SKM-1 treated with dmso at 0.1 percent for 144 hours (cell line): ENCODE measurements around the gene SH3GL2.

ENCODE experiments used
- DNase-seq: peaks from one replicate; lab custom pipeline; 2025; ENCODE audit not compliant: unreplicated experiment; lab: John Stamatoyannopoulos, UW

Gene SH3GL2

DNA sequence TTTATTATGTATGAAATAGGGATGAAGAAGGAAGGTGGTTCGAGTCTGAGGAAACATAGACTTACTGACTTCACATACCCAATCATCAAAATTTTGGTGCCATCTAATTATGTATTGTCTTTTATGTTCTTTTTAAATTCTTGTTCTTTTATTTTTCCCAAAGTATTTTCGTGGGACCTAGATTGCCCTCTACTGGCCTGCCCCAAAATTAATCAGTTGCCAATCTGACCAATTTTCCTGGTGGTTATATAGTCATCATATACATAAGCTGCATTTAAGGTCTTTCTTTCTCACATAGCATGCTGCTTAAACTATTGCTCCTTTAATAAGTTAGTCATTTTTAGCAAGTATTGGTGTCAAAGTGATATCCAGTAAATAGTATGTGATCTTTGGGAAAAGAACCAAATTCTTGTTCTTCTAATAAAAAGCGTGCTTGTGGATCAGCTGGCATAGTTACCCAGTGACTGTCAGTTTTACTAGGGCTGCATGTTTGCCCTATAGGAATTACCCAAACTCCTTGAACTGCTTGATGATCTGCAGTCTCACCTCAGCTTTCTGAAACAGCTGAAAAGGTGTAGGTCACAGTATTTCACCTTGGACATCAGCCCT is 223.5 kb downstream of the SH3GL2 start:
- peak; percentile 31 for DNase-seq

DNA sequence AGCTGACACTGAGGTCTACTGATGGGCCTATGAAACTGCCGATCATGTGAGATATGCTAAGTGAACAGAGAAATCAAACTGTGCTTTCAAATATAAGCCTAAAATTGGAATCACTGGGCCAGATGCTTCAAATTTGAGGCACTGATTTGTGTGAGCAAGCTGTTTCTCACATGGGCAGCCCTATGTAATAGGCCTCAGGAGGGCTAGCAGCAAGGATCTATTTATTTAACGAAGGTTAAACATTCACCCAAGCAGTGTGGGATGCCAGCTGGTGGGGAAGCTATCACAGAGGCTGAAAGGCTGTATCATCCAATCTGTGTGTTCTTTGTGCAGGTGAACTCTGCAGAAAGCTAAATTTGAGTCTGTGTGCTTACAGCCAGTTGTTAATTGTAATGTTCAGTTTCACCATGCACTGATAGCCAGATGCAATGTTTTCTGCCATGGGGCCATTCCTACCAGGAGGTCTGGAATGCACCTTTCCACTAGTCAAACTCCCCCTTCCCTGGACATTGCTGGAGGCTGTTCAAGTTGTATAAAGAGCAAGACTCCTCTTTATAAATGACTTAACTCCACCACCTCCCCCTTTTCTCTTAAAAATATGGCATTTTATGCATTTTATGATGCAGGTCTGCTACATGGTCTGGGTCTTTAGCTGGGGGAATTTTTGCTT is 228.9 kb downstream of the SH3GL2 start:
- no peak for DNase-seq

DNA sequence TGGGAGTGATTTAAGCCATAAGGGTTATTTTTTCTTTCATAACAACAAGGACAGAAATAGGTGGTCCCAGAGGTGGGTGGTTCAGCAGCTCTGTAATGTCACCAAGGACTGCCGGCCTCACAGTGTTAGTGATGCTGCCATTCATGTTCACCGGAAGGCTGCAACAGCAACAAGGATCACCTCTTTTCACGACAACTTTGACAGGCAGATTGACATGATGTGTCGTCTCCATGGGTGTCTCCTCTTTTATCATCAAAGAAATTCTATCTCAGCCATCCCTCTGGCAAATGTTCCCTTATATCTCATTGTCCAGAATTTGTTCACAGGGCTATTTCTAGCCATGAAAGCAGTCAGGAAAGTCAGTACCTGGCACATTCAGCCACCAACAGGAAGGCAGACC is 231.5 kb downstream of the SH3GL2 start:
- DNase-seq, result no peak

DNA sequence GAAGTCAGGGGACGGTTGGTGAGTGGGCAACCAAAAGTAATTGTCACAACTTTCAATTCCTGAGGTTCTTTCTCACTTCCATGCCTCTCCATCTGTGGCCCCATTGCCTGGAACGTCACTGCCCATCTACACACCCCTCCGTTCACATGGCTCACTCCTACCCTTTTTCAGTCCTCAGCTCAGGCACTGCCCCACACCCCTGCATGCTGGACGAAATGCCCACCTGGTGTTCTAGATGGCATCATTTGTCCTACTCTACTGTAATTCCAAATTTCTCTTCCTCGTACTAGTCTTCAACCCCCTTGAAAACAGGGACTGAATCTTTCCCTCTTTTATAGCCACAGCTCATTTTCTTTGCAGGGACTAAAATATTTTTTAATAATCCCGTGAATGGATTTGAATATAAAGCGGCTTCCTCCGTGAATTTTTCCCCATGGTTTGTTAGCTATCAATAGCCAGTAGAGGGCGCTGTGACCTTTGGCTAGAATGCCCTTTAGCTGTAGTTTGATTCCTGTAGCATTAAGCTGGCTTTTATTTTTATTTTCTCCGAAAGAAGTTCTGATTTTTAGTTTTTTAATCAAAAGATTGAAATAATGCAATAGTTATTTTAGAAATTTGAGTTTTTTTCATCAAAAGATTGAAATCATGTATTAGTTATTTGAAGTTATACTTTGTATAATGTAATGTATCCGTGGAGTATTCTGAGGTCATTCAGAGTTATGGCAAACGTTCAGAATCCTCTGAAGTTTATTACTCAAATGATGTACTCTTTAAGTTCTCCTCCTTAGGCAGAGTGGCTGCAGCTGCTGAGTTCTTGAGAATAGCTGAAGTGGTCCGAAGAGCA is 232.1 kb downstream of the SH3GL2 start:
- DNase-seq, result peak; percentile 34

DNA sequence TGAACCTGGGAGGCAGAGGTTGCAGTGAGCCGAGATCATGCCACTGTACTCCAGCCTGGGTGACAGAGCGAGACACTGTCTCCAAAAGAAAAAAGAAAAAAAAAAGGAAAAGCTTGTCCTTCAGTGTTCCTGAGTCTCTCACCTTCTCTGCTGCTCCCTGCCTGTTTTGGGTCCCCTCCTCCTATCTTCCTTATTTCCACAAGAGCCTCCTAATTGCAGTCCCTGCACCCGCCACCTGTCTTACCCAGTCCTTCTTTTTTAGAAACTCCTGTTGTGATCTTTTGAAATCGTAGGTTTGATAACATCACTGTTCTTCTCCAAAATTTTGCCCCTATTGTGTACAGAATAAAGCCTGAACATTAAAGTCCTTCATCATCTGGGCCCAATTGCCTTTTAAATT is 234.9 kb downstream of the SH3GL2 start:
- no peak for DNase-seq

DNA sequence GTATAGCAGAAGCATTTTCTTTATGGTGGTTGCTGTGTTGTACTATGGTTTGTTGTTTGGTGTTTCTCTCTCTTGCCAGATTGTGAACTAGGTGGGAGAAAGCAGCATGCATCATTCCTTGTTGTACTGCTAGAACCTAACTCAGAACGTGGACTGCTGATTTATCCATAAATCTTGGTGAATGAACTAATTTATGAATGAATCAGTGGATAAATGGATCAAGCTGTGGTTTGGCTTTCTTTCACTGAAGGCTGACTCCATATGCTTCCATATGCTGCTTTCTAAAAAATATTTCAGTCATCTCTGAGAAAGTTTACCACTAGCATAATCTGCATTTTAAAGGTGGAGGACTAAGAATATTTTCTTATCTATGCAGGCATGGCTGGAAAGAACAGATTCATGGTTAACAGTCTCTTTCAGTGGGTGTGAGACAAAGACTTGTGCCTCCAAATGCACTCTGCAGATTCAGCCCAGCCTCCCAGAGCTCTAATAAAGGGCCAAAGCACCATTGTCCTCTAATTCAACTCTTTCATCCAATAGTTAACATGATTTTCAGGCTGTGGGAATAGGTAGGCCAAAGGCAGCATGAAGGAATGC is 237.7 kb downstream of the SH3GL2 start:
- DNase-seq, result no peak

GRCh38 chr9:17824191-17824590 is 245.3 kb downstream of the SH3GL2 start:
- DNase-seq, result no peak

- DNase-seq, result no peak
Measured at GRCh38 chr9:17824616-17825264, 245.9 kb downstream of the SH3GL2 start.

DNA sequence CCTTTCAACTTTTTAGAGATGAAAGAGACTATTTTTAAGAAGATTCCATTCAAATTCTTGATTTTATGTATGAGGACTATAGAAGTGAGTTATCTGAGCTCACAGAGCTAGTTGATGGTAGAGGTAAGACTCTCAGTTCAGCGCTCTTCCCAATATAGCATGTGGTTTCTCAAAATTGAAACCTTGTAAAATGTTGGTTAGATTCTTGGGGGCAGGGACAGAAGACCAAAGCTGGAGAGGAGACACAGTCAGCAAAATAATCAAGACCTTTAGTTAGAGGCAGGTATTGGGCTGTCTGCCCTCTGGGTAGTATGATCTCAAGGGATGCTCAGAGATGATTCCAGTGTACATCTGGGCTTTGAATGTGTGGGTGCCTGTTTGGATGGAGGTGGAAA is 246.4 kb downstream of the SH3GL2 start:
- no peak for DNase-seq

DNA sequence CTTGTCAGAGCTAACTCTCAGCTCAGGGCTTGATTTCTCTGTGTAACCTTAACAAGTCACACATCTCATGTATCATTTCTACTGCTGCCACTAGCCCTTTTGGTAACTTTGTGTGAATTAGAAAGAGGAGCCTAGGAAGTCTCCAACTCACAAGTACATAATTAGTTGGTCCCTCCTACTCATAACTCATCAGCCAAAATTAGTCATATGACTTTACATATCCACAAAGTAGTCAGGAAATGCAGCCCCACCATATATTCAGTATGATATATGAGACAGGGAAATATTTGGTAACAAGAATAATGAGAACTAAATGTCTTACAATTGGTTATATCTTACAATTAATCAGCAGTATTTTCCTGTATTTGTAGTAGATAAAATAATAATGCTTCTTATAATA is 250.2 kb downstream of the SH3GL2 start:
- no peak for DNase-seq

DNA sequence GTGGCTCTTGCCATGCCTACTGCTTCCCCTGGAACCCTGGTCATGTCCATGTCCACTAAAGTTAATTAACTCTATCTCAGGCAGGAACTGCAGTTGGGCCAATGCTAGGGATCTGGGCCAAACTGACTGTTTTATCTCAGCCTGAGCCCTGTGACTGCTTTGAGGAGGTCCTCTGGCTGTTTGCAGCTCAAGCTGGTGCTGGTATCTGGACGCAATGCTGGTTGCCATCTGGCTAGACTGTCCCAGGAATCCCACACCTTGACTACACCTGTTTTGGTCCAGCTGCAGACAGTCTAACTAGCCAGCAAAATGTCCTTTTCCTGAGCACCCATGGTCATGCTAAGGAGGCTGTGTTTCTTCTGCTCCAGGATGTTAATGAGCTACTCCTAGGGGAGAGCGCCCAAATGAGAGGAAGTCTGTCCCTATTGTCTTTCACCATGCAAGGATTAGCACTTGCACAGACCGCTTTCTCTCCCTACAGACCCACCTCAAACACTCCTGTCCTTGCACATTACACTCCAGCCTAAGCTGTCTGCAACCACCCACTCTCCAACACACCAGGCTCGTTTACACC is 251.0 kb downstream of the SH3GL2 start:
- DNase-seq, result no peak

GRCh38 chr9:17832812-17833211 is 253.9 kb downstream of the SH3GL2 start:
- DNase-seq, result no peak

DNA sequence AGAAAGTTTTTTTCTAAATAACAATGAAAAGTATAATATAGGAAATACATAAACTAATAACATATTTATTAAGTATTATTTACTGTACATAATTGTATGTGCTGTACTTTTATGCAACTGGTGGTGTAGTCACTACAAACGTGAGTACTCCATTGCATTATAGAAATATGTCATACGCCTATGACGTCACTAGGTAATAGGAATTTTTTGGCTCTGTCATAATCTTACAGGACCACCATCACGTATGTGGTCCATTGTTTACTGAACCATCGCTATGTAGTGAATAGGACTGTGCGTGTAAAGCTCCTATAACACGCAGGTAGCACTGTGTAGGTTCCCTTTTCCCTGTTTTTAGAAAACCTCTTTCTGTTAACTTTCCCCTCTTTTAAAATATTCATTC is 255.0 kb downstream of the SH3GL2 start:
- DNase-seq, result no peak

- DNase-seq, result no peak
Measured at GRCh38 chr9:17837965-17838364, 259.1 kb downstream of the SH3GL2 start.

DNA sequence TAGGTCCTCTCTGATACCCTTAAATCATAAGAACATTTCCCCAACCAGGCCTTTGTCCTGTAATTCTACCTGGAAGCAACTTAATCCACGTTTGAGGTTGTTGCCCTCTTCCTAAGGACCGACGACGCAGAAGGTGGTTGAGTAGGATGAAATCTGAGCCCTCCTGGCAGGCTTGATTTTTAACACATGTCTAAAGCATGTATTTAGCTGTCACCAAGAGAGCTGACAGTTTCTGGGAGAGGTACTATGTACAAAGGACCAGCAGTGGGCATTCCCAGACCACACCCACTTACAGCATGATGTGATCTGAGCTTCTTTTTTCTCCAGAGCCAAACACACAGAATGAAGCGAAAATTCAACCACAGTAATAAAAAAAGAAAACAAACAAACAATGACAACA is 260.9 kb downstream of the SH3GL2 start:
- DNase-seq, result no peak

- DNase-seq, result no peak
Measured at GRCh38 chr9:17843236-17843635, 264.4 kb downstream of the SH3GL2 start.
